SK-N-SH (cell line): Measurements from ENCODE around the gene GNAS. TPM values are rescaled to one million over a fixed set of nuclear protein-coding genes. Genes with fewer than 3 reads are reported as not detected.

Experiments used
- CTCF ChIA-PET: fragments of 300-600, 350-600 bp; formaldehyde crosslinking; extraction: SDS; loops from one replicate; lab custom pipeline; 2021; lab: Yijun Ruan, JAX
- POLR2A ChIA-PET: fragments of 350-600 bp; sonication (Branson Sonifier 250); formaldehyde crosslinking; extraction: SDS; loops from one replicate; lab custom pipeline; 2020; ENCODE audit warnings: antibody characterized with exemption, inconsistent platforms; lab: Yijun Ruan, JAX
- DNase-seq: peaks from one replicate; pipeline ENCODE4 v3.0.0; 2012
- H2AFZ ChIP-seq: fragments of 200-600 bp; sonication (generic); 2 replicates; pipeline ENCODE4 v1.8.1; 2016; ENCODE audit warnings: antibody characterized with exemption, mild to moderate bottlenecking, low read depth
- H3F3A ChIP-seq: fragments of 200-600 bp; sonication (generic); replicated peaks from 2 replicates; pipeline ENCODE3; 2016; ENCODE audit warnings: antibody characterized with exemption, mild to moderate bottlenecking; ENCODE audit not compliant: insufficient read depth
- H3K27ac ChIP-seq, 2 experiments: fragments of 200-500 bp in 1 of 2; fragments of 200-600 bp in 1 of 2; sonication (Bioruptor generic) in 1 of 2; sonication (generic), shearing (Covaris generic) in 1 of 2; 2 replicates each; pipeline versions ENCODE4 v1.5.1 to v1.6.1; 2014 to 2016; ENCODE audit warnings: low read depth in 2 of 2, inconsistent platforms in 1 of 2, low read length in 1 of 2, mild to moderate bottlenecking in 1 of 2, mixed read lengths in 1 of 2
- H3K27me3 ChIP-seq: fragments of 200-600 bp; sonication (generic), shearing (Covaris generic); 2 replicates; pipeline ENCODE4 v1.6.1; 2016; ENCODE audit warnings: mixed run types; ENCODE audit not compliant: insufficient read depth
- H3K36me3 ChIP-seq, 2 experiments: fragments of 200-500 bp in 1 of 2; fragments of 200-600 bp in 1 of 2; sonication (Bioruptor generic) in 1 of 2; sonication (generic) in 1 of 2; replicated peaks in 1 of 2; 2 replicates each; pipeline versions ENCODE3 to v1.5.1; 2014 to 2016; ENCODE audit warnings: low read length in 1 of 2, mild to moderate bottlenecking in 1 of 2; ENCODE audit not compliant: insufficient read depth in 2 of 2, control insufficient read depth in 1 of 2
- H3K4me1 ChIP-seq, 2 experiments: fragments of 200-500 bp in 1 of 2; fragments of 200-600 bp in 1 of 2; sonication (Bioruptor generic) in 1 of 2; sonication (generic), shearing (Covaris generic) in 1 of 2; 2 replicates each; pipeline versions ENCODE4 v1.5.1 to v1.6.1; 2014 to 2016; ENCODE audit warnings: low read depth in 1 of 2, low read length in 1 of 2, mixed run types in 1 of 2; ENCODE audit not compliant: insufficient read depth in 2 of 2, control insufficient read depth in 1 of 2
- H3K4me2 ChIP-seq: fragments of 200-600 bp; sonication (generic), shearing (Covaris generic); 2 replicates; pipeline ENCODE4 v1.6.1; 2017; ENCODE audit warnings: mixed run types
- H3K4me3 ChIP-seq, 2 experiments: fragments of 200-500 bp in 1 of 2; fragments of 200-600 bp in 1 of 2; sonication (Bioruptor generic) in 1 of 2; sonication (generic), shearing (Covaris generic) in 1 of 2; 2 replicates each; pipeline versions ENCODE4 v1.5.1 to v1.8.1; 2014 to 2016; ENCODE audit warnings: low read depth in 2 of 2, inconsistent platforms in 1 of 2, low read length in 1 of 2, mild to moderate bottlenecking in 1 of 2, mixed read lengths in 1 of 2, moderate library complexity in 1 of 2
- H3K79me2 ChIP-seq: fragments of 200-600 bp; sonication (generic); 2 replicates; pipeline ENCODE4 v1.8.1; 2017; ENCODE audit warnings: mild to moderate bottlenecking; ENCODE audit not compliant: insufficient read depth
- H3K9ac ChIP-seq: fragments of 200-600 bp; sonication (generic); 2 replicates; pipeline ENCODE4 v1.6.1; 2017; ENCODE audit warnings: mixed run types
- H3K9me2 ChIP-seq: fragments of 200-600 bp; sonication (generic); 2 replicates; pipeline ENCODE4 v1.6.1; 2017; ENCODE audit warnings: mixed run types
- H3K9me3 ChIP-seq: fragments of 200-600 bp; sonication (generic); 2 replicates; pipeline ENCODE4 v1.6.1; 2017; ENCODE audit warnings: mixed run types, mild to moderate bottlenecking, moderate library complexity
- H4K20me1 ChIP-seq: fragments of 200-600 bp; sonication (generic); 2 replicates; pipeline ENCODE4 v1.6.1; 2017; ENCODE audit warnings: mild to moderate bottlenecking, mixed run types; ENCODE audit not compliant: insufficient read depth
- CHD2 ChIP-seq: fragments of 150-350 bp; IDR thresholded peaks from 2 replicates; pipeline ENCODE4 v1.6.1; 2018; ENCODE audit warnings: low read length; ENCODE audit not compliant: partially characterized antibody
- CTCF ChIP-seq: fragments of 200-600 bp; sonication (generic); IDR thresholded peaks from 2 replicates; pipeline ENCODE4 v1.6.1; 2017; ENCODE audit warnings: antibody characterized with exemption, mild to moderate bottlenecking, moderate library complexity
- EZH2phosphoT487 ChIP-seq: fragments of 200-600 bp; sonication (generic); IDR thresholded peaks from 2 replicates; pipeline ENCODE4 v1.6.1; 2017; ENCODE audit warnings: low read depth, mixed run types, mild to moderate bottlenecking, antibody characterized with exemption, moderate library complexity, borderline replicate concordance
- FOXJ3 ChIP-seq: sonication (generic); formaldehyde crosslinking; IDR thresholded peaks from 2 replicates; pipeline ENCODE4 v1.5.1; 2020; ENCODE audit warnings: mild to moderate bottlenecking, missing genetic modification reagents
- FOXM1 ChIP-seq: IDR thresholded peaks from 2 replicates; pipeline ENCODE4 v1.4.0; 2012; ENCODE audit warnings: low read depth, mild to moderate bottlenecking
- JUND ChIP-seq: IDR thresholded peaks from 2 replicates; pipeline ENCODE4 v1.4.0; 2012
- MEF2A ChIP-seq: IDR thresholded peaks from 2 replicates; pipeline ENCODE4 v1.4.0; 2012; ENCODE audit warnings: low read depth, borderline replicate concordance
- MXI1 ChIP-seq: IDR thresholded peaks from 2 replicates; pipeline ENCODE4 v1.6.1; 2012; ENCODE audit warnings: mild to moderate bottlenecking, low read depth, low read length, improper control_type of control experiment
- NFIC ChIP-seq: IDR thresholded peaks from 2 replicates; pipeline ENCODE4 v1.4.0; 2012; ENCODE audit warnings: borderline replicate concordance
- POLR2AphosphoS5 ChIP-seq: IDR thresholded peaks from 2 replicates; pipeline ENCODE4 v1.6.1; 2012; ENCODE audit warnings: low read depth, low read length
- RCOR1 ChIP-seq: fragments of 150-350 bp; IDR thresholded peaks from 2 replicates; pipeline ENCODE4 v1.6.1; 2017; ENCODE audit warnings: antibody characterized with exemption, low read length
- REST ChIP-seq: IDR thresholded peaks from 2 replicates; pipeline ENCODE4 v1.6.1; 2012; ENCODE audit warnings: mild to moderate bottlenecking, low read depth, low read length, moderate library complexity
- RXRA ChIP-seq: IDR thresholded peaks from 2 replicates; pipeline ENCODE4 v1.4.0; 2012; ENCODE audit warnings: low read depth, mild to moderate bottlenecking, borderline replicate concordance
- SIN3A ChIP-seq: IDR thresholded peaks from 2 replicates; pipeline ENCODE4 v1.6.1; 2012; ENCODE audit warnings: low read depth, mild to moderate bottlenecking, low read length, moderate library complexity, borderline replicate concordance
- SMC3 ChIP-seq: IDR thresholded peaks from 2 replicates; pipeline ENCODE4 v1.6.1; 2012; ENCODE audit warnings: low read depth, low read length, improper control_type of control experiment
- TEAD4 ChIP-seq: IDR thresholded peaks from 2 replicates; pipeline ENCODE4 v1.4.0; 2012; ENCODE audit warnings: mild to moderate bottlenecking, borderline replicate concordance; ENCODE audit not compliant: insufficient read depth
- USF1 ChIP-seq: IDR thresholded peaks from 2 replicates; pipeline ENCODE4 v1.4.0; 2012; ENCODE audit warnings: low read depth, borderline replicate concordance
- YY1 ChIP-seq: IDR thresholded peaks from 2 replicates; pipeline ENCODE4 v1.4.0; 2012; ENCODE audit warnings: low read depth, mild to moderate bottlenecking
- ZBTB33 ChIP-seq: IDR thresholded peaks from 2 replicates; pipeline ENCODE4 v1.4.0; 2012; ENCODE audit warnings: low read depth, borderline replicate concordance
- WGBS: methylation state at CpG from one replicate; pipeline ENCODE4 v1.1.6; 2017; ENCODE audit warnings: low lambda C conversion rate; 5-methylcytosine and 5-hydroxymethylcytosine counted together
- polyA plus RNA-seq, 3 experiments: library from polyadenylated mRNA; depleted of rRNA; stranded (reverse); fragments of >200 nt; gene quantifications; 2 replicates each; pipeline ENCODE4 v1.2.3, GENCODE V29; 2012

The GNAS gene
- polyA plus RNA-seq, 1 of the 3 experiments (the other 2 are of a cell fraction), result 1,562 TPM

GRCh38 chr20:58825450-58825849, 27.1 kb upstream of the GNAS start:
- H3K27ac ChIP-seq, result no peak overlapping the region
- H3K9me2 ChIP-seq, result no peaks in the 10 kb centered on the region
- WGBS, result 67% methylated on average over 6 of the region's 6 CpGs
- CTCF ChIA-PET, result interaction anchor here (1.3 kb wide), 1 partner anchor 27 kb away, joined by 4 read pairs; the partner anchor contains the start of gene GNAS
- no peak overlapping the region for H3K4me2 ChIP-seq
- H3K4me3 ChIP-seq, result no peak overlapping the region
- no peak for TF ChIP-seq TEAD4
- TF ChIP-seq YY1, result no peak
- TF ChIP-seq MEF2A, result no peak
- TF ChIP-seq CHD2, result no peak
- TF ChIP-seq, all 33 proteins: peak for 0
- H4K20me1 ChIP-seq, result no peaks in the 10 kb centered on the region
- no peak for DNase-seq
- H3F3A ChIP-seq, result no peaks in the 10 kb centered on the region
- H3K4me1 ChIP-seq, result no peaks in the 10 kb centered on the region
- no peak overlapping the region for H3K9ac ChIP-seq
- no peaks in the 10 kb centered on the region for H3K36me3 ChIP-seq
- no peaks in the 10 kb centered on the region for H3K27me3 ChIP-seq
- POLR2A ChIA-PET, result no interaction called here
- no peak overlapping the region for H2AFZ ChIP-seq
- no peaks in the 10 kb centered on the region for H3K79me2 ChIP-seq
- no peaks in the 10 kb centered on the region for H3K9me3 ChIP-seq

GRCh38 chr20:58826271-58826670, 26.2 kb upstream of the GNAS start:
- ChIA-PET POLR2A (no interaction called here), CTCF (interaction anchor here (1.3 kb wide), 1 partner anchor 26 kb away, joined by 4 read pairs; the partner anchor contains the start of gene GNAS)
- Histone ChIP-seq H4K20me1 (no peaks in the 10 kb centered on the region), H3K36me3 (no peaks in the 10 kb centered on the region), H3K4me2 (no peak overlapping the region), H3K27me3 (no peaks in the 10 kb centered on the region), H3K4me1 (no peaks in the 10 kb centered on the region), H3F3A (no peaks in the 10 kb centered on the region), H3K9ac (no peak overlapping the region), H3K4me3 (no peak overlapping the region), H3K9me3 (no peaks in the 10 kb centered on the region), H2AFZ (no peak overlapping the region), H3K79me2 (peaks cover 7% of the 10 kb centered on the region; the same call in 1 of the 2 replicates), H3K27ac (no peak overlapping the region), H3K9me2 (no peaks in the 10 kb centered on the region)
- DNase-seq, result no peak
- WGBS, result 70% methylated on average over 5 of the region's 5 CpGs
- TF ChIP-seq POLR2AphosphoS5, result no peak
- TF ChIP-seq RXRA, result no peak
- TF ChIP-seq FOXM1, result no peak
- no peak for TF ChIP-seq RCOR1
- TF ChIP-seq NFIC, result no peak
- no peak for TF ChIP-seq USF1
- TF ChIP-seq CTCF, result no peak
- no peak for TF ChIP-seq ZBTB33
- TF ChIP-seq MEF2A, result no peak
- TF ChIP-seq SIN3A, result no peak
- TF ChIP-seq MXI1, result no peak
- TF ChIP-seq SMC3, result no peak
- TF ChIP-seq EZH2phosphoT487, result no peak
- TF ChIP-seq REST, result no peak
- no peak for TF ChIP-seq YY1
- TF ChIP-seq JUND, result no peak
- TF ChIP-seq FOXJ3 (CRISPR knock-in tag), result no peak
- TF ChIP-seq TEAD4, result no peak
